ENCODE measurements around the gene NDUFS1. TPM values are rescaled to one million over a fixed set of nuclear protein-coding genes. Genes with fewer than 3 reads are reported as not detected.

NDUFS1 gene
- total and polyA plus RNA-seq, 9 of the 15 experiments (the other 6 are each of a cell fraction or from before 2014, with no cell fraction given): 75.0 to 130 (median 91.5) TPM

- TF ChIP-seq HBP1 (CRISPR knock-in tag; IDR thresholded peaks at IDR 0.05) (no peak), HNRNPLL (IDR thresholded peaks at IDR 0.05; ENCODE audit: low read depth, low read length, poor library complexity, severe bottlenecking) (peak; percentile 35), MTF1 (CRISPR knock-in tag; IDR thresholded peaks at IDR 0.05; ENCODE audit: borderline replicate concordance) (no peak), PCBP1 (IDR thresholded peaks at IDR 0.05; ENCODE audit: low read depth, low read length, poor library complexity, severe bottlenecking) (peak; percentile 36), ZNF785 (CRISPR knock-in tag; IDR thresholded peaks at IDR 0.05) (no peak), NFYB (IDR thresholded peaks at IDR 0.05; ENCODE audit: extremely low read depth, insufficient read length) (no peak), TGIF2 (CRISPR knock-in tag; IDR thresholded peaks at IDR 0.05) (no peak), ZNF197 (CRISPR knock-in tag; IDR thresholded peaks at IDR 0.05; ENCODE audit: low read depth) (no peak), ZNF165 (CRISPR knock-in tag; IDR thresholded peaks at IDR 0.05; ENCODE audit: borderline replicate concordance) (no peak), GATAD2B (IDR thresholded peaks at IDR 0.05; ENCODE audit: borderline replicate concordance) (no peak), NFATC3 (IDR thresholded peaks at IDR 0.05) (no peak), NCOR1 (IDR thresholded peaks at IDR 0.05) (no peak), RB1 (IDR thresholded peaks at IDR 0.05; ENCODE audit: low read depth) (peak; percentile 38; the same call in 1 of the 2 replicates), SRSF7 (optimal IDR thresholded peaks at IDR 0.05; ENCODE audit: low read depth, low read length) (no peak), GABPA (tag; conservative IDR thresholded peaks at IDR 0.05; ENCODE audit: low read depth) (peak; percentile 96), ZNF24 (IDR thresholded peaks at IDR 0.05) (no peak), CEBPG (CRISPR knock-in tag; IDR thresholded peaks at IDR 0.05) (no peak), CEBPG (tag; conservative IDR thresholded peaks at IDR 0.05 in 1 of 2, IDR thresholded peaks at IDR 0.05 in 1 of 2) (no peak), FOXJ3 (CRISPR knock-in tag; IDR thresholded peaks at IDR 0.05) (no peak), MYNN (IDR thresholded peaks at IDR 0.05) (no peak), MYNN (CRISPR knock-in tag; IDR thresholded peaks at IDR 0.05) (no peak), ZNF239 (CRISPR knock-in tag; IDR thresholded peaks at IDR 0.05) (no peak), ZNF395 (CRISPR knock-in tag; IDR thresholded peaks at IDR 0.05) (peak; percentile 54; the same call in 1 of the 2 replicates), ZNF717 (CRISPR knock-in tag; IDR thresholded peaks at IDR 0.05) (no peak), ZNF449 (CRISPR knock-in tag; IDR thresholded peaks at IDR 0.05) (no peak), HEY1 (CRISPR knock-in tag; IDR thresholded peaks at IDR 0.05; ENCODE audit: borderline replicate concordance) (no peak)
These were observed at the start of gene NDUFS1, which contains the start of gene EEF1B2 (continued) for GRCh38 chr2:206159346-206160124.

Data from K562 (cell line).